Measurements from ENCODE around the gene ASCC1.
"Not testable (repeated sequence)": the region's sequence is repeated elsewhere in the genome, so short reads cannot be mapped to it uniquely, and the experiment has no call there.

ASCC1 gene

GRCh38 chr10:72215611-72216549 is at the start of gene ASCC1, which contains the start of gene ANAPC16:
ASCC1 (minus strand) TSS chr10:72216276; CDS start chr10:72213298, 2,978 bp downstream.
ANAPC16 (plus strand) TSS chr10:72216012; CDS start chr10:72223915, 7,903 bp downstream.
- peak; percentile 2 for DNase-seq

GRCh38 chr10:72265508-72265907 is 49.4 kb upstream of the ASCC1 start:
- no peak for DNase-seq

- DNase-seq, result no peak
Observed at GRCh38 chr10:72264536-72264935, 48.5 kb upstream of the ASCC1 start.

- DNase-seq, result no peak
Observed at GRCh38 chr10:72263613-72264241, 47.7 kb upstream of the ASCC1 start.

- DNase-seq, result no peak
Observed at GRCh38 chr10:72261784-72262404, 45.8 kb upstream of the ASCC1 start.

- DNase-seq, result no peak
Observed at GRCh38 chr10:72260976-72261783, 45.1 kb upstream of the ASCC1 start.

GRCh38 chr10:72260239-72260975 is 44.3 kb upstream of the ASCC1 start:
- no peak for DNase-seq

- no peak for DNase-seq
Observed at GRCh38 chr10:72259491-72260238, 43.6 kb upstream of the ASCC1 start.

- DNase-seq, result no peak
Observed at GRCh38 chr10:72258617-72259016, 42.5 kb upstream of the ASCC1 start.

GRCh38 chr10:72257051-72257892 is 41.2 kb upstream of the ASCC1 start:
- DNase-seq, result no peak

GRCh38 chr10:72255977-72256729 is 40.1 kb upstream of the ASCC1 start:
- DNase-seq, result no peak

GRCh38 chr10:72254813-72255568 is 38.9 kb upstream of the ASCC1 start:
- no peak for DNase-seq

- no peak for DNase-seq
Observed at GRCh38 chr10:72253578-72253977, 37.5 kb upstream of the ASCC1 start.

GRCh38 chr10:72252972-72253371 is 36.9 kb upstream of the ASCC1 start:
- no peak for DNase-seq

- DNase-seq, result no peak
Observed at GRCh38 chr10:72251635-72252034, 35.6 kb upstream of the ASCC1 start.

GRCh38 chr10:72250666-72251065 is 34.6 kb upstream of the ASCC1 start:
- DNase-seq, result no peak

GRCh38 chr10:72249176-72249862 is 33.2 kb upstream of the ASCC1 start:
- not testable (repeated sequence) for DNase-seq

All from SIG-M5 (cell line).